GM18502 (cell line): ENCODE results near the gene PWWP2A.

Experiments
- ATAC-seq: cut with Tn5 transposase; IDR thresholded peaks from one replicate; pipeline ENCODE4 v1.9.1; 2021; ENCODE audit warnings: mild to moderate bottlenecking; ENCODE audit not compliant: unreplicated experiment, poor library complexity

The PWWP2A gene

DNA sequence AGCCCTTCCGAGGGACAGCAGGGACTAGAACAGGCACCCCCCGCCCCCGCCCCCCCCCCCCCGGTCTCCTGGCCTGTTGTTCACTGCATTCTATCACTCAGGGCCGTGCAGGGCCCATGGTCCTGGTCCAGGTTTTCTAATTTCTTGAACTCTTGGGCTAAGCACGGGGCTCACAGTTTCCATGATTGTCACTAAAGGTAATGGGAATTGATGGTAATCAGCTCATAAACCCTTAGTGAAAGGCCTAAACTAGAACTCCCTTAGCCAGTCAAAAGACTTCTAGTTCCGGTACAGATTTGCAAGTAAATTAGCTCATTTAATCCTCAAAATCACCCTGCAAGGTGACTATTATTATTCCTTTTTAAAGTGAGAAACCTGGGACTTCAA lies 14.7 kb upstream of the PWWP2A start:
- ATAC-seq, result no peak

DNA sequence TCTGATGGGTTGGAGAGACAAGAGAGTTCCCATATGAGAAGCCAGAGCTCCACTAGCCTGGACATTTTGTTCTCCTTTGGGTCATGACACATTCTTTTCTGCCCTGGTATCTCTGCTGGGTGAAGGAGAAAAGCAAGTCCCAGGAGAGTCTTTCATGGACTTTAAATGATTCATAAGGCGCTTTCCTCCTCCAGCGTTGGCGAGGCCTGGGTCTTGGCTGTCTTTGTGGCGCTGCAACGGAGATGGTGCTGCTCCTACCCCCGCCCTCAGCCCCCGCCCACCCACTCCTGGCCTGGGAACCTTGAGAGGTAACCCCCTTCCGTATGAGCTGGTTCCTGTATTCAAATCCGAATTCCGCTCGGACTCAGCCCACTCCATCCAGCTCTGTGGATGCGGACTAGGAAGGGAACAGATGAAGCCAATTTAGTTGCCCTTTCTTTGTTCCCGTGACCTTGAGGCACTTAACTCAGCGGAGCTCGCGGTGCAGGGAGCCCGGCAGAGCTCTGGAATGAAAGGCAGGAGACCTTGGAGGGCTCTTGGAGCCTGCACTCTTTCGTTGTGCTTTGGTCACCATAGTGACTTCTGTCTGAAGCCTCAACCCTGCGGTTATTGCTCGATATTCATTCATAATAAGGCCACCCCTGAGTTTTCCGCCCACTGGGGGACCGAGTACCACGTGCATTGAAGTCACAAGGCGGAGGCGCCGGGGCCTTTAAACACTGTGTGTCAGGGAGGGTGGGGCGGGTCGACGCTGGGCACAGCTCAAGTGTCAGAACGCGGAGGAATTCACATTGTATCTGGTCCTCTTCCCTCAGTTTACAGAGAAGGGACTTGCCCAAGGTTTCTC lies 14.0 kb upstream of the PWWP2A start:
- no peak for ATAC-seq

DNA sequence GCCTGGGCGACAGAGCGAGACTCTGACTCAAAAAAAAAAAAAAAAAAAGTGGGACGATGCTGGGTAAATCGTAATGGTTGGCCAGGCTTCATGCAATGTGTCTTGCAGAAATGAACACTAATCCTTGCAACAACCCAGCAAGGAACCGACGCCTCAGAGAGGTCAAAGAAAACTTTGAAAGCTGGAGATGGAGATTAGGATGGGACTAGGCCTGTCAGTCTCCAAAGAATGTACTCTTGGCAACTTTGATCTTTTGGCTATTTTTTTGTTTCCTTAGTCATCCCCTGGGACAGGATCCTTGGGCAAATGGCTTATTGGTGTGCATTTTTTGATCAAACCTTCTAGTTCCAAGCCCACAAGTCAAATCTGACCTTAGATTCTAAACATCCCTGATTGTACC lies 10.6 kb upstream of the PWWP2A start:
- ATAC-seq, result no peak

DNA sequence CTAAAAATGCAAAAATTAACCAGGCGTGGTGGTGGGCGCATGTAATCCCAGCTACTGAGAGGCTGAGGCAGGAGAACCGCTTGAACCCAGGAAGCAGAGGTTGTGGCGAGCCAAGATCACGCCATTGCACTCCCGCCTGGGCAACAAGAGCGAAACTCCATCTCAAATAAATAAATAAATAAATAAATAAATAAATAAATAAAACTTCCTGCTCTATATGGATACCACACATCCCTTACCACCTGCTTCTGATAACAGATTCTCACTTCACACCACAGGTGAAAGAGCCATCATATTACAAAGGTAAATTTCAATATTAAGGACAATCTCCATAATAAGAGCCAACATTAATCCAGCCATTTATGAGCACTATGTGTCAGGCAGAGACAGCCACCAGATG lies 9.4 kb upstream of the PWWP2A start:
- ATAC-seq, result no peak

DNA sequence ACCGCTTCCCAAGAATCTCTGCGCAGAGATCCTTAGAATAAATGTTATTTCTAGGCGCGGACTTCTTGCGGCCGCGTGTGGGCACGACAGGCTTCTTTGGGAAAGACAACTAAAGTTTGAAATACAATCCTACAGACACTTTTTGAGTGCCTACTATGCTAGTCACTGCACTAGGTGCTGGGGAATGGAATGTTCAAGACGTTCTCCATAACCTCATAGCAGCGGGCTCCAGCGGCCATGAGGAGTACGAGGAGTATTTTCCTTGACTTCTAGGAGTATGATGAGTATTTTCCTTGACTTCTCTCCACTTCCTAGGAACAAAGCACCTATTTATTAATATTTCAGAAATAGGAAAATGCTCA lies 636 bp upstream of the PWWP2A start:
- ATAC-seq, result peak; percentile 9

DNA sequence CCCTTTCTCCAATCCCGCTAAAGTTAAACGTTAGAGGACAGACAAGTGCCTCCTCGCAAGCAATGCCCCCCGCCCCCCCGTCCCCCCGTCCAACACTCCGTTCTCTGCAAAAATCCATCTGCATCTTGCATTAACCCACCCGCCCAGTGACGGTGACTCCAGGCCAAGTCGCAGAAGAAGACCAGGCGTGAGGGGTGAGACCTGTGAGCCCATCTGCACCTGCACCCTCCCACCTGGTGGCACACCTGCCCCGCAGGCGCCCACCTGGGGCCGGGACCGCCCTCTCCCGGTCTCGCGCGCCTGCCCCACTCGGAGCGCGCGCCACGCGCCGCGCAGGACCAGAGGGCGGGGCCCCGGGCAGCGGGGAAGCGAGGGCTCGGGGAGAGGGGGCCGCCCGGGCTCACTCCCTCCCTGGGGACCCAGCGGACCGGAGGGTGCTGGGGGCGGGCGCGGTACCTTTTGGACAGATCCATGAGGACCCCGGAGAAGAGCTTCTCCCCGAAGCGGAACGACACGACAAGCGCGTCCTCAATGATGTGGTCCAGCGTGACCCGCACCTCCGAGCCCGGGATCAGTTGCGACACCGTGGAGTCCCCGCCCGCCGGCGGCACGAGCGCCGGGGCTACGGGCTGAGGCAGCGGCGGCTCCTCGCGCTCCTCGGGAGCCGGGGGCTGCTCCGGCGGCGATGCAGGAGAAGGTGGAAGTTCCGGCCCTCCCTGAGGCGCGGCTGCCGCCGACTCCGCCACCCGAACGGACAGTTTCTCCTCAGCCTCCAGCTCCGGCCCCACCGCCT lies 705 bp downstream of the PWWP2A start:
- ATAC-seq, result peak; percentile 29

DNA sequence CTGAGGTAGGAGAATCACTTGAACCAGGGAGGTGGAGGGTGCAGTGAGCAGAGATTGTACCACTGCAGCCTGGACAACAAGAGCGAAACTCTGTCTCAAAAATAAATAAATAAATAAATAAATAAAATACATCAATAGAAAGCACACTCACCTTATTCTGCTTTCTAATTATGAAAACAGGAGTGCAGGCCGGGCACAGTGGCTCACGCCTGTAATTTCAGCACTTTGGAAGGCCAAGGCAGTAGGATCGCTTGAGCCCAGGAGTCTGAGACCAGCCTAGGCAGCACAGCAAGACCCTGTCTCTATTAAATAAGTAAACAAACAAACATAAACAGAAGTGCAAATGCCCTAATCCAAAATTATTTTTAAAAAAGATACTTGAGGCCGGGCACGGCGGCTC lies 2.3 kb downstream of the PWWP2A start:
- no peak for ATAC-seq

DNA sequence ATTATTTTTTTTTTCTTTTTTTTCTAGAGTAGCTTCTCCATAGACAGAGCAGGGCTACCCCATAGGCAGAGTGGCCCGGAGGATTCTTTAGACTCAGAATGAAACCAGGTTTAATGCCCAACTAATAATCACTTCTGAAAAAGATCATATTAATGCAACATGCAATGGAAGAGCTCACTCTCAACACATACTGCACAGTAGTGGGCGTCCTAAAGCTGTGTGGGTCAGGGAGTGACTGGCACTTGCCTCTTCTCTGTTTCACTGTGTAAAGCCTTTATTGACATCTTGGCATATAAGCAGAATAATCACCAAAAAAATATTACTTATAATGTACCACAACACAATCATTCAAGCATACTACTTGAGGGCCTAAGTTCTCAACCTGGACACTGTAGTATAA lies 11.1 kb downstream of the PWWP2A start:
- ATAC-seq, result no peak

DNA sequence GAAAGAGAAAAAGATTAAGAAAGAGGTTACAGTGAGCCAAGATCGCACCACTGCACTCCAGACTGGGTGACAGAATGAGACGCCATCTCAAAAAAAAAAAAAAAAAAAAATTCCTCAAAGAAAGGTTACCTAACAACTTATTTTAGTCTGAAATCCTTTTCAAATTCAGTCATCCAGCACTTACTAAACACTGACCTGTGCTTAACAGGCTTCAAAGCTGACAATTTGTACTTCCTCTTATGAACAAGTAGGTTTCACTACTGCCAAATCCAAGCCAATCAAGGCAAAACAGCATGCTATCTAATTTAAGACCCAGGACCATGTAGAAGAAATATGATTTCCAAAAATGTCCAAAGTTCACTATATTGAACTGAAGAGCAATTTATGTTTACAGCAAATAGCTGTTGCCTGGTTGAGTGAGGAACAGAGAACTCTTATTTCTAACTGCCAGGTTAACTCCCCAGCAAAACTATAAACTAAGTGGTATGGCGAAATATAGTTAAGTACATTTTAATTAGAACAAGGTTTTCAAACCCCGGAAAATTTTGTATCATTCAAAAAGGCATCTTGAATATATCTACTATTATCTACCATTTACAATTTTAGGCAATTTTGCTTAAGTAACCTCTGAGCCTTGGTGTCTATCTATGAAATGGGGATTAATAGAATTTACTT lies 13.4 kb downstream of the PWWP2A start:
- peak; percentile 88 for ATAC-seq

DNA sequence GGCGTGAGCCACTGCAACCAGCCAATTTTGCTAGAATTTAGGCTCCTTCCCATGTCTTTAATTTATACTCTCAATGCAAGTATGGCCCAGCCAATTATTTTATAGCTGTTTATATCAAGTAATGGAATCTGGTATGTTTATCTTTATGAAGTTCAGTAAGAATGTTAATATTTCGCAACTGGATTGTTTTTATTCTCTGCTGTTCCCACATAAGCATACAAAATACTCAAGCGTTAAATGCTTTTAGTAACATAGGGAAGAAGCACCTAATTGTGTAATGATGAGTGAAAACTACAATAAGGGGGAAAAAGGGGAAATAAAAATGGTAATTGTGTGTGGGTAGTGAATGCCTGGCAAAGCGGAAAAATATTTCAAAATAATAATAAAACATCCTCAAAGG lies 21.3 kb downstream of the PWWP2A start:
- ATAC-seq, result no peak

DNA sequence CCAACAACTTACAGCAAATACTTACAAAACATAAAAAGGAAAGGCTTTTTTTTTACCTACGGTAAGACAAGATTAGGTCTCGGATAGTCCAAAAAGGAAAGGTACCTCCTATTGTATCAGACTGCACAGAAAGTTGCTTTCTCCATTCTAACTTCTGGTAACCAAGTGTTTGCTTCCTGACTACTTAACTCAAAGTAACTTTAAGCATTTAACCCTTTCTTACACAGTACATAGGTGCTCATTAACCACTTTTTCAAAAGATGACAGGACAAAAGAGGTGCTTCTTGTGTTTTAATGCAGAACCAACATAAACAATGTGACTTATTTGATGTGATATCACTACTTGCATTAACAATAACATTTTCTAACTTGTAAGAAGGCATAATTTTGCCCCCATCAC lies 23.1 kb downstream of the PWWP2A start:
- ATAC-seq, result no peak

DNA sequence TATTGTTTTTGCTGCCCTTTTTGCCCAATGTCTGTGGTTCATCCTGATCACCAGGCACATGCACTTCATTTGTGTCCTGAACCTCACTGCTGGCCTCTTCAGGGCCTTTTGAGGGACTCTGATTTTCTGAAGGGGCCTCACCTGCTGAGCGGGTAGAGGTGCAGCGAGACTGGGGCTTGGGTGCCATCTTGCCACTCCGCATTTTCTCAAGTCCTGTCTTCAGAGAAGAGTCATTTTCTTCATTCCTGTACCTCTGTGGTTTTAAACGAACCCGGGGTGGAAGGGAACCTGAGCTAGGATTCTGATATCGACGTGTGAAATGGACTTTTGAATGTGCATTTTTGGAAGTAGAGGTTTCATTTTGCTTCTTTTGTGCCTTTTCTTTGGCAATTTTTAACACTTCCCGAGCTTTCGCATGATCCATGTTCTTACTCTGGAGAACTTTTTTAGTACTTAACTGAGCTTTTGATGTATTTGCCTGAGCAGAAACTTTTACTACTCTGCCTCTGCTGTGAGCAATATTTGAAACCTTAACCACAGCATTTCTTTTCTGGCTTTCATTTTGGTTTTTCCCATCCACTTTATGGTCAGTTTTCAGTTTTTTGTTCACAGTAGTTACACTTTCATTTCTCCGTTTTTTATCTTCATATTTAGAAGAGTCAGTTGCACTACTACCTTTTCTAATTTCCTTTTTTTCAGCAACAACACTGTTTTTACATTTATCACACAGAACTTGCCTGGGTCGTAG lies 26.1 kb downstream of the PWWP2A start:
- peak; percentile 77 for ATAC-seq

DNA sequence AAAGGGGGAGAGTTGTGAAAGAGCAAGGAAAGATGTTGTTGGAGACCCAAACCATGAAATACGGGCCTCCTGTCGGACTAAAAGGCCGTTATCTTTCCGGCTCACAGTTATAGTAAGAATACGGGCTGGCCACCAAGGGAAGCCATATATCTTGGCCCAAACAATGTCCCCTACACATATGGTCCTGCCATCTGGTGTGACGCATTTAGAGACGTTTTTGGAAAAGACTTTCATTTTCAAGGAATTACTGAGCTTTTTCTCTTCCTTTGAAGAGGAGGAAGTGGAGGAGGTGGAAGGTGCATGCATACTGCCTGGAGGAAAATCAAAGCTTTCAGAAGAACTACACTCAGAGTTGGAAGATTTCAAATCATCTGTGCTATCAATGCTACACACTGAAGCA lies 26.7 kb downstream of the PWWP2A start:
- no peak for ATAC-seq

DNA sequence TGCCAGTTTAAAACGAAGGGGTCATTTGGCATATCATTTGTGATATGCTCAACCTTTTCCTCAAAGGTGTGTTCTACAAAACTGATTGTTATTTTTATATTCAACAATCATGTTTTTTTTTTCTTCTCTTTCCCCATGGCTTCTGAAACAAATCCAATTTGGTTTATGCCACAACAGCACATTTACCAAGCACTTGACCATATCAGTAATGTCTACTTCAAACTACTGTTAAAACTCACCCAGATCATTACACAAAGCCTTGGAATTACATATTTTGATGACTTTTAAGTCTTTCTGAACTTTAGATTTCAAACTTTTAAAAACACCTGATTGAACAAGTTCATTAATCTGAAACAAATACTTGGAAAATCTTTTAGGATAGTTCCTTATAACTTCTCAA lies 29.2 kb downstream of the PWWP2A start:
- no peak for ATAC-seq

DNA sequence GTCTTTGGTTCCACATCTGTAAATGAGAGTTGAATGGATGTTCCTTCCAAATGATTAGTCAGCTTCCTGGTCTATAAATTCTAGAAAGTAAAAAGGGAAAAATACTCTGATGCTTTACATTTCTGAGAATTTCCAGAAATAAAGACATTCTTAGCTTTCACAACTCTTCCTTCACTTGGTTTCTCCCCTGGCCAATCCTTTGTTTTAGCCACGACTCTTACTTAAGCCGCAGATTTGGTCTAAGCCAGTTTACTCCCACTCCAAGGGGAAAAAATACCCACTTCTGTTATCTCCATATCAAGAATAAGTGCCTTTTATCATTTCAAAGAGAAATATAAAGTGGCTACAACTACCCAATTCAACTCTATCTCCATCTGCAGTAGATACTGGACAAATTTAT lies 29.7 kb downstream of the PWWP2A start:
- no peak for ATAC-seq

DNA sequence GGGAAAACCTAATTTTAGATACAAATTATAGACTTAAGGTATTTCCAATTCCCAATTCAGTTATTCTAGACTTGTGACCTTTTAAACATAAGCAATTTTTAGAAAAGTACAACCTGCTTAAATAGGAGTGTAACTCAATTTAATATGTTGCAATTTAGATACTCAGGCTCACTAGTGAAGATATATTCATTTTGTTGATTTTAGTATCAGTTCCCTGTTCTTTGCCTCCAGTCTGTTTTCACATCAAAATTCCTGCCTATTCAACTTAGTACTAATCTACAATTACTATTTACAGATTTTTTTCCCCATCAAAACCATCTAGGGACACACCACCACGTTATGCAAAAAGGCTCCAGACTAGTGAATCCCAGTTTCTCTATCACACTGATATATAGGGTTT lies 30.4 kb downstream of the PWWP2A start:
- no peak for ATAC-seq

DNA sequence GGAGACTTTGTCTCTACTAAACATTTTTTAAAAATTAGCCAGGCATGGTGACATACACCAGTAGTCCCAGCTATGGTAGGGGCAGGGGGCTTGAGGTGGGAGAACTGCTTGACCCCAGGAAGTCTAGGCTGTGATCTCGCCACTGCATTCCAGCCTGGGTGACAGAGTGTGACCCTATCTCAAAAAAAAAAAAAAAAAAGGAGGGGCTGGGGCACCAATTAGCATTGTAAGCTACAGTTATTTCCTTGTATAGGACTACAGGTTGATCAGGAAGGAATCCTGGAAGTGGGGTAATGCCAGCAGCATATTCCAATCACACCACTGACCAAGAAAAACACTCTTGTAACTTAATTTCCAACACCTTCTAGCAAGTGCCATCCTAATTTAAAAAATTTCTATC lies 32.1 kb downstream of the PWWP2A start:
- ATAC-seq, result no peak

DNA sequence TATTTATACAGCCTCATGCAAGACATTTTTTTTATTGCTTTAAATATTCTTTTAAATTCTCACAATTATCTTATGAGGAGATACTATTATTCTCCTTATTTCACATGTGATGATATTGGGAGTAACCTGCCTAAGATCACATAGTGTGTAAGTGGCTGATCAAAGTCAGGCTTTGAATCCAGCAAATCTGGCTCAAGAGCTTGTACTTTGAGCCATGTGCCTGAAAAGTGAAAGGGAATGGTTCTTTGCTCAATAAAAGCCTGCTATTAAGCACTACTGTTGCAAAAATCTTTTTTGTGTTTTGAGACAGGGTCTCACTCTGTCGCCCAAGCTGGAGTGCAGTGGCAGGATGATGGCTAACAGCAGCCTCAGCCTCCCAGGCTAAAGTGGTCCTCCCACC lies 35.1 kb downstream of the PWWP2A start:
- no peak for ATAC-seq

DNA sequence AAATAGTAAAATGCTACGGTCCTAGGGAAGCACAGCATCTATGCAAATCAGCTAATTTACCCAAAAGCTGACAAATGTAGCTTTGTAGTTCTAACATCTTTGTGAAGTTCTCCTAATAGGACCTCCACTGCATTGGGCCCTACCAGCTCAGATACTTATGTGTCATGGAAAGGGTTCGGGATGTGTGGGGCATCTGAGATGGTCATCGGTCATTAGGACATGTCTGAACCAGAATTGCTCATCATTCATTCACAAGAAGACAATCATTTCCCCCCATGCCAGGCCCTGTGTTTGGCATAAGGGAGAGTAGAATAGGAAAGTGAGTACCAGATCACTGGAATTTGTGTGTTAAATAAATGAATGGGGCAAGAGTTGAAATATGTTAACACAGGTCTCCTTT lies 35.7 kb downstream of the PWWP2A start:
- no peak for ATAC-seq

DNA sequence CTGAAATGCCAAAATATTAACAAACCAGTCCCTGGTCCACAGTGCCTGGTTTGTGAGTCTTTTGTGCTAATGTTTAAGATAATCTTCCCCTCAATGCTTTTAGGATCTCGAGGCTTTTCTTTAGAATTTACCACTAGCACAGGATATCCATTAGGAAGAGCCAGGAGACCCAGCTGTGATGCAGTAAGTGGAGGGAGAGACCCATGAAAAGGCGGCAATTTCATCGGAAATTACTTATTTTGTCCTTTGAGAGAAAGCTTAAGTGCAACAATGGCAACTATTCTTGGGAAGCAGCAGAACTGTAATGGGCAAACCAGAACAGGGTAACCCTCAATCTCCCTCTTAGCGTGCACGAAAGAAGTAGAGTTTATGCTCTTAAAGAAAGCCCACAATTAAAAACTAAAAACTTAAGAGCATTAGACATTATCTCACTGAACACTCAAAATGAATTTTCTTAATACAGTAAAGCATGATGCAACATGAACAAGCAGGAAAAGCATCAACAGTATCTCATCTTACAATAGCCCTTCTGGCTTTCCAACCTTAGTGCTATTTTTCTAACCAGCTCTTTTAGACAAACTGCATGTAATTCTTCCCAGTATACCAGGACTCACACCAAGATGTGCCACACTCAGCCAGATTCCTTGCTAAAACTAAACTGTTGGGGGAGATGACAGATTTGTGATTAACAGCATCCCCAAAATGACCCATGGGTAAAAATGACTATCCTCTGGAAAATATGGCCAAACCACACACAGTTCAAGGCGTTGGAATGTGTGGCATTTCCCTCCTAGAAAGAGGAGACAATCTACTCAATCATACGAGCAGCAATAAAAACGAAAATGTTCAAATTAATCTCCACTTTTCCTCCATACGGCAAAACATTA lies 36.4 kb downstream of the PWWP2A start:
- ATAC-seq, result no peak
